ENCODE results near the gene FLAD1. TPM values are rescaled to one million over a fixed set of nuclear protein-coding genes. Genes with fewer than 3 reads are reported as not detected.
"Not testable (repeated sequence)": the region's sequence is repeated elsewhere in the genome, so short reads cannot be mapped to it uniquely, and the experiment has no call there.

Gene FLAD1
- total RNA-seq, 4 donors from 2014 or later: 19.5 to 29.6 (median 23.0) TPM

- H3K4me1 ChIP-seq: peaks cover 18 to 37% (median 25%) of the 10 kb centered on the region in 4 donors
- WGBS: 19% methylated on average over 13 of the region's 17 CpGs
- no peak for TF ChIP-seq POLR2AphosphoS5 (IDR thresholded peaks at IDR 0.05)
- no peak for TF ChIP-seq POLR2A (IDR thresholded peaks at IDR 0.05; ENCODE audit: low read depth)
- TF ChIP-seq, protein P1, sequence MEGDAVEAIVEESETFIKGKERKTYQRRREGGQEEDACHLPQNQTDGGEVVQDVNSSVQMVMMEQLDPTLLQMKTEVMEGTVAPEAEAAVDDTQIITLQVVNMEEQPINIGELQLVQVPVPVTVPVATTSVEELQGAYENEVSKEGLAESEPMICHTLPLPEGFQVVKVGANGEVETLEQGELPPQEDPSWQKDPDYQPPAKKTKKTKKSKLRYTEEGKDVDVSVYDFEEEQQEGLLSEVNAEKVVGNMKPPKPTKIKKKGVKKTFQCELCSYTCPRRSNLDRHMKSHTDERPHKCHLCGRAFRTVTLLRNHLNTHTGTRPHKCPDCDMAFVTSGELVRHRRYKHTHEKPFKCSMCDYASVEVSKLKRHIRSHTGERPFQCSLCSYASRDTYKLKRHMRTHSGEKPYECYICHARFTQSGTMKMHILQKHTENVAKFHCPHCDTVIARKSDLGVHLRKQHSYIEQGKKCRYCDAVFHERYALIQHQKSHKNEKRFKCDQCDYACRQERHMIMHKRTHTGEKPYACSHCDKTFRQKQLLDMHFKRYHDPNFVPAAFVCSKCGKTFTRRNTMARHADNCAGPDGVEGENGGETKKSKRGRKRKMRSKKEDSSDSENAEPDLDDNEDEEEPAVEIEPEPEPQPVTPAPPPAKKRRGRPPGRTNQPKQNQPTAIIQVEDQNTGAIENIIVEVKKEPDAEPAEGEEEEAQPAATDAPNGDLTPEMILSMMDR (IDR thresholded peaks at IDR 0.05): no peak
- TF ChIP-seq EP300 (IDR thresholded peaks at IDR 0.05): no peak
- no peaks in the 10 kb centered on the region for H3K27me3 ChIP-seq
- peak overlapping the region; percentile 71 to 85 (median 74) for H3K4me3 ChIP-seq
- no peaks in the 10 kb centered on the region for H3K9me3 ChIP-seq
- H3K27ac ChIP-seq (replicated peaks in 1 of 4): peak overlapping the region; percentile 76 to 85 (median 83)
- peaks cover 0 to 27% (median 23%) of the 10 kb centered on the region in 4 donors for H3K36me3 ChIP-seq
- no peak for DNase-seq (ENCODE audit: extremely low spot score)
- intact Hi-C loops (cut with DNase I): no loop called here
These were observed 777 bp downstream of the FLAD1 start for GRCh38 chr1:154983776-154984466.

DNA sequence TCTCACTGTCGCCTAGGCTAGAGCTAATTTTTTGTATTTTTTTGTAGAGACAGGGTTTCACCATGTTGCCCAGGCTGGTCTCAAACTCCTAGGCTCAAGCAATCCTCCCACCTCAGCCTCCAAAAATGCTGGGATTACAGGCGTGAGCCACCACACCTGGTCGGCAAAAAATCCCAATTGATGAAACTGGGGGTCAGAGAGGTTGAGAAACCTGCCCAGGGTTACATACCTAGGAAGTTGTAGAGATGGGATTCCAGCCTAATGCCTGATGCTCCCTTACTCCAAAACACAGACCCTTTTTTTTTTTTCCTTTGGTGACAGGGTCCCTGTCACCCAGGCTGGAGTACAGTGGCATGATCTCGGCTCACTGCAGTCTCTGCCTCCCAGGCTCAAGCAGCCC is 3.6 kb downstream of the FLAD1 start:
- H3K4me3 ChIP-seq; intact Hi-C loops (cut with DNase I); H3K27ac ChIP-seq (replicated peaks in 1 of 4); DNase-seq (ENCODE audit: extremely low spot score); H3K27me3 ChIP-seq; H3K9me3 ChIP-seq: not testable (repeated sequence)
- Histone ChIP-seq H3K4me1 (peaks cover 18 to 43% (median 29%) of the 10 kb centered on the region in 4 donors), H3K36me3 (peaks cover 7 to 52% (median 47%) of the 10 kb centered on the region in 4 donors)
- WGBS: 86% methylated on average over 4 of the region's 4 CpGs

DNA sequence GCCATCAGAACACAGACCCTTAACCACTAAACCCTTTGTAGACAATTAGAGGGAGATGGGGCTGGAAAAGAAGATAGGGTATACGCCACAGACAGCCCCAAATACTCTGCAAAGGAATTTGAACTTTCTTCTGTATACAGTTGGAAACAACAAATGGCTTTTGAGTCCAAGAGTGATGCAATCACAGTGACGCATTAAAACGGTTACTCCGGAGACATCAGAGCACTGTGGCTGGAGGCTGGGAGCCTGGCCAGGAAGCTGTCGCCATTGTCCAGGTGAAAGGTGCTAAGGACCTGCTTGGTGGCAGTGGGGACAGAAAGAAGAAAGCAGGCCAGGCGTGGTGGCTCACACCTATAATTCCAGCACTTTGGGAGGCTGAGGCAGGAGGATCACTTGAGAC is 4.2 kb downstream of the FLAD1 start:
- Histone ChIP-seq H3K9me3 (no peaks in the 10 kb centered on the region), H3K4me1 (peaks cover 16 to 37% (median 26%) of the 10 kb centered on the region in 4 donors), H3K4me3 (no peak overlapping the region), H3K27ac (replicated peaks in 1 of 4) (no peak overlapping the region), H3K27me3 (no peaks in the 10 kb centered on the region), H3K36me3 (peaks cover 7 to 56% (median 51%) of the 10 kb centered on the region in 4 donors)
- TF ChIP-seq, protein P1 (IDR thresholded peaks at IDR 0.05): no peak
- intact Hi-C loops (cut with DNase I): no loop called here
- DNase-seq (ENCODE audit: extremely low spot score): no peak
- 66% methylated on average over 6 of the region's 6 CpGs for WGBS

DNA sequence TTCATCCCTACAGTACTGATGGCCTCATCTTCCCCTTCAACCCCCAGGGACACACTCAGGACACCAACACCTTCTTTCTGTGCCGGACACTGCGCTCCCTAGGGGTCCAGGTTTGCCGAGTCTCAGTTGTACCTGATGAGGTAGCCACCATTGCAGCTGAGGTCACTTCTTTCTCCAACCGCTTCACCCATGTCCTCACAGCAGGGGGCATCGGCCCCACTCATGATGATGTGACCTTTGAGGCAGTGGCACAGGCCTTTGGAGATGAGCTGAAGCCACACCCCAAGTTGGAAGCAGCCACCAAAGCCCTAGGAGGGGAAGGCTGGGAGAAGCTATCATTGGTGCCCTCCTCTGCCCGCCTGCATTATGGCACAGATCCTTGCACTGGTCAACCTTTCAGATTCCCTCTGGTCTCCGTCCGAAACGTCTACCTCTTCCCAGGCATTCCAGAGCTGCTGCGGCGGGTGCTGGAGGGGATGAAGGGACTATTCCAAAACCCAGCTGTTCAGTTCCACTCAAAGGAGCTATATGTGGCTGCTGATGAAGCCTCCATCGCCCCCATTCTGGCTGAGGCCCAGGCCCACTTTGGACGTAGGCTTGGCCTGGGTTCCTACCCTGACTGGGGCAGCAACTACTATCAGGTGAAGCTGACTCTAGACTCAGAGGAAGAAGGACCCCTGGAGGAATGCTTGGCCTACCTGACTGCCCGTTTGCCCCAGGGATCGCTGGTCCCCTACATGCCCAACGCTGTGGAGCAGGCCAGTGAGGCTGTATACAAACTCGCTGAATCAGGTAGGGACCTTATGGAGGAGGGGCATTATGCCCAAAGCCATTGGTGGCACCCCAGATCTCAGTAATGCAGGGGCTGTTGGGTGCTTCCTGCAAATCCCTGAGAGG is 5.2 kb downstream of the FLAD1 start:
- DNase-seq (ENCODE audit: extremely low spot score): no peak
- peaks cover 11 to 32% (median 21%) of the 10 kb centered on the region in 4 donors for H3K4me1 ChIP-seq
- WGBS: 89% methylated on average over 11 of the region's 17 CpGs
- H3K4me3 ChIP-seq: no peak overlapping the region
- no peak for TF ChIP-seq POLR2AphosphoS5 (IDR thresholded peaks at IDR 0.05)
- TF ChIP-seq EP300 (IDR thresholded peaks at IDR 0.05): no peak
- TF ChIP-seq, protein P1 (IDR thresholded peaks at IDR 0.05): no peak
- no peak for TF ChIP-seq POLR2A (IDR thresholded peaks at IDR 0.05; ENCODE audit: low read depth)
- no peaks in the 10 kb centered on the region for H3K27me3 ChIP-seq
- peaks cover 7 to 66% (median 60%) of the 10 kb centered on the region in 4 donors for H3K36me3 ChIP-seq
- intact Hi-C loops (cut with DNase I): no loop called here
- H3K9me3 ChIP-seq: no peaks in the 10 kb centered on the region
- no peak overlapping the region for H3K27ac ChIP-seq (replicated peaks in 1 of 4)

DNA sequence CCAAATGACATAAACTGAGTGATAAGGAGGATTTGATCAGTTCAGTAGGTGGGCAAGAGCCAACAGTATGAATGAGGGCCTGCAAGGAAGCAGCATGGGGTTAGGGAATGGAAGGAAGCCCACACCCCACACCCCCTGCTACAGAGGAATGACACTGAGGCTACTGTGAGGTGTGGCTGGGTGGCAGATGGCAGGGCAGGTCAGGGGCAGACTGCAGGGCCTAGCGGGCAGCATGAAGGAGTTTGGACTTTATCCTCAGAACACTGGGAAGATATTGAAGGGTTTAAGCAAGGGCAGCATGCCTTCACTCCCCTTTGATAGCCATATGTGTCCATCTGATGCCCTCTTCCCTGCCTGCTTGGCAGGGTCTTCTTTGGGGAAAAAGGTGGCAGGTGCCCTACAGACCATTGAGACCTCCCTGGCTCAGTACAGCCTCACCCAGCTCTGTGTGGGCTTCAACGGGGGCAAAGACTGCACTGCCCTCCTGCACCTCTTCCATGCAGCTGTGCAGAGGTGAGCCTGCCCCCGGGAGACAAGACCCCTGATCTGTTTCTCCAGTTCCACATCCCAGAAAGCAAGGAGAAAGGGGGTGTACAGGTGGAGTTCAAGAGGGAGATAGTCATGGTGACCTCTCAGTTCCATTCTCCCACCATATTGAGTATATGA is 6.2 kb downstream of the FLAD1 start:
- intact Hi-C loops (cut with DNase I): no loop called here
- 83% methylated on average over 3 of the region's 3 CpGs for WGBS
- Histone ChIP-seq H3K36me3 (peaks cover 7 to 66% (median 60%) of the 10 kb centered on the region in 4 donors), H3K27me3 (no peaks in the 10 kb centered on the region), H3K4me1 (peaks cover 3 to 23% (median 12%) of the 10 kb centered on the region in 4 donors), H3K9me3 (no peaks in the 10 kb centered on the region), H3K4me3 (no peak overlapping the region), H3K27ac (replicated peaks in 1 of 4) (no peak overlapping the region)
- TF ChIP-seq EP300 (IDR thresholded peaks at IDR 0.05) (no peak), POLR2AphosphoS5 (IDR thresholded peaks at IDR 0.05) (no peak), POLR2A (IDR thresholded peaks at IDR 0.05; ENCODE audit: low read depth) (no peak)
- TF ChIP-seq, protein P1 (IDR thresholded peaks at IDR 0.05): no peak
- DNase-seq (ENCODE audit: extremely low spot score): no peak
